ENCODE measurements around the gene GPX4. TPM values are rescaled to one million over a fixed set of nuclear protein-coding genes. Genes with fewer than 3 reads are reported as not detected.

GPX4 gene
- total RNA-seq, 1 experiment from 2014 or later = 355 TPM

GRCh38 chr19:1061987-1062386 is 41.8 kb upstream of the GPX4 start:
- H3K27me3 Mint-ChIP-seq (ENCODE audit: low read depth) = peaks cover 12% of the 10 kb centered on the region
- Histone ChIP-seq H3K4me1 (ENCODE audit: insufficient read depth, low read length) (peaks cover 5% of the 10 kb centered on the region; the same call in 1 of the 2 replicates), H3K4ac (ENCODE audit: low read depth, low read length) (no peak overlapping the region), H3K56ac (ENCODE audit: insufficient read length, low read depth, low read length) (no peak overlapping the region), H4K8ac (replicated peaks; ENCODE audit: insufficient read length, low read depth, low read length) (no peak overlapping the region), H2BK120ac (ENCODE audit: low read depth, low read length, poor library complexity, severe bottlenecking) (no peak overlapping the region), H2BK15ac (ENCODE audit: low read depth, low read length) (no peak overlapping the region), H4K20me1 (ENCODE audit: control insufficient read depth, insufficient read depth, insufficient read length) (no peaks in the 10 kb centered on the region), H3K27ac (ENCODE audit: insufficient read length, low read depth, low read length) (no peak overlapping the region), H4K91ac (ENCODE audit: insufficient read length, low read depth, low read length) (no peak overlapping the region), H3K27me3 (ENCODE audit: insufficient read depth, low read length) (no peaks in the 10 kb centered on the region; the same call in 1 of the 2 replicates), H3K9me3 (ENCODE audit: control insufficient read depth, low read depth, low read length) (peaks cover 15% of the 10 kb centered on the region), H3K79me1 (ENCODE audit: insufficient read depth, low read depth, low read length, poor library complexity, severe bottlenecking) (no peaks in the 10 kb centered on the region), H2BK20ac (ENCODE audit: low read depth, low read length, poor library complexity, severe bottlenecking) (no peak overlapping the region), H3K4me2 (ENCODE audit: insufficient read depth, insufficient read length, low read length) (peak overlapping the region; percentile 14), H3T11ph (ENCODE audit: low read length) (no peak overlapping the region), H2BK5ac (ENCODE audit: insufficient read length, low read length) (no peak overlapping the region), H3K23me2 (ENCODE audit: insufficient read length, low read depth, low read length, poor library complexity, severe bottlenecking) (peaks cover 19% of the 10 kb centered on the region), H2BK12ac (ENCODE audit: insufficient read length, low read depth, low read length) (no peak overlapping the region), H3K14ac (ENCODE audit: insufficient read depth, low read length) (peak overlapping the region; percentile 16), H2AFZ (ENCODE audit: low read length) (no peak overlapping the region), H2AK5ac (ENCODE audit: insufficient read length, low read length) (no peak overlapping the region), H3K9ac (ENCODE audit: extremely low read depth, insufficient read length, low read length) (no peak overlapping the region), H3K79me2 (ENCODE audit: insufficient read depth, low read length) (no peaks in the 10 kb centered on the region), H3K23ac (ENCODE audit: insufficient read length, low read depth, low read length) (no peak overlapping the region), H4K5ac (ENCODE audit: insufficient read length, low read depth, low read length) (no peak overlapping the region), H3K18ac (ENCODE audit: insufficient read length, low read depth, low read length) (peak overlapping the region; percentile 54)
- H3K36me3 Mint-ChIP-seq (ENCODE audit: insufficient read depth in 1 of 3, low read depth in 3 of 3) = peaks cover 0 to 5% (median 3%) of the 10 kb centered on the region in 3 experiments; a peak in 1 of 7 replicates
- peaks cover 11 to 32% of the 10 kb centered on the region in 2 experiments for H3K4me1 Mint-ChIP-seq
- no peak for DNase-seq
- peak overlapping the region in 1 of 3 experiments; percentile 93; a peak in 2 of 7 replicates for H3K27ac Mint-ChIP-seq
- H3K9me3 Mint-ChIP-seq = no peaks in the 10 kb centered on the region
- no peak for TF ChIP-seq CTCF (conservative IDR thresholded peaks at IDR 0.05)
- H3K4me3 Mint-ChIP-seq = peak overlapping the region in 1 of 2 experiments; percentile 72; a peak in 2 of 5 replicates
- WGBS (ENCODE audit: extremely low coverage, insufficient read length, low lambda C conversion rate) = no CpG with 5 or more reads among the region's 20 CpGs
